GM18526 (cell line): ENCODE data around the gene RALBP1.
A peak's percentile ranks its signal among the peaks of the same experiment; 100 is the strongest.

ENCODE experiments used
- POLR2A ChIP-seq: IDR thresholded peaks from 3 replicates; pipeline ENCODE4 v1.6.1; 2011; ENCODE audit not compliant: insufficient read length; ENCODE audit errors: extremely low read depth

The RALBP1 gene

GRCh38 chr18:9474983-9475642, at the start of gene RALBP1:
RALBP1 (plus strand) TSS chr18:9475513; CDS start chr18:9513046, 37,533 bp downstream.
- TF ChIP-seq POLR2A: peak; percentile 90

DNA sequence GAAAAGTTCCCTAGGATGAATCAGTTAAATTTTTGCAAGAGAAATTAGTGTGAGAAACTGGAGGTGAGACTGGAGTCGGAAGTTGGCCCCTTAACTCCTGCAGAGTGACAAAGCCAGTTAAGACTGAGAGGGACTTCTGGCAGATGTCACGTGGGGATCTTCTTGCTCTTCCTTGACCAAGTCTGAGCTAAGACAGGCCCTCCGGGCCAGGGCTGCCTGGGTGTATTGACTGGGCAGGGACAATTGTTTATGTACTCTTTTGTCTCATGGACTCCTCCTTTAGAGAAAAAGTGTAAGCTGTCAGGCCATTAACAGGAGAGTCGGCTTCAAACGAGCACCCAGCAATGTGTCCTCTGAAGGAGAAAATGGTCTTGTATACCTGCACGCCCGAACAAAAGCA, 48.6 kb upstream of the RALBP1 start:
- no peak for TF ChIP-seq POLR2A

GRCh38 chr18:9428301-9428706, 47.0 kb upstream of the RALBP1 start:
- TF ChIP-seq POLR2A: no peak

- no peak for TF ChIP-seq POLR2A
These were observed 46.3 kb upstream of the RALBP1 start for GRCh38 chr18:9428862-9429661.

- TF ChIP-seq POLR2A: no peak
These were observed 45.7 kb upstream of the RALBP1 start for GRCh38 chr18:9429662-9429993.

DNA sequence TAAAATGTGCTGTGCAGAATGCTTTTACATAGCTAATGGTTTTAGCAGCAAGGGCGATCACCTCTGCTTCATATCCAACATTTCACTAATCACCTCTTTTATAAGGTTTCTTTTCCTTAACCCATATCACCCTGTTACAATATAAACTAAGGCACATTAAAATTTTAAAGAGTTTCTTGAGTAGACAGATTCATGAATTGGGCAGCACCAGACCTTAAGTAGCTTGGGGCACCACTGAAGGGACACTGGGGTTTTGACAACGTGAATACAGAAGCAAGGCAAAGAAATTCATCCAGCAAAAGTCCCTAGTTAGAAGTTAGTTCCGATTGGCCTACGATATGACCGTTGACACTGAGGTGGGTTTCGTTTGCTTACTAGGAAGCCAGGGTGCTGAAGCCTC, 44.0 kb upstream of the RALBP1 start:
- TF ChIP-seq POLR2A: no peak

DNA sequence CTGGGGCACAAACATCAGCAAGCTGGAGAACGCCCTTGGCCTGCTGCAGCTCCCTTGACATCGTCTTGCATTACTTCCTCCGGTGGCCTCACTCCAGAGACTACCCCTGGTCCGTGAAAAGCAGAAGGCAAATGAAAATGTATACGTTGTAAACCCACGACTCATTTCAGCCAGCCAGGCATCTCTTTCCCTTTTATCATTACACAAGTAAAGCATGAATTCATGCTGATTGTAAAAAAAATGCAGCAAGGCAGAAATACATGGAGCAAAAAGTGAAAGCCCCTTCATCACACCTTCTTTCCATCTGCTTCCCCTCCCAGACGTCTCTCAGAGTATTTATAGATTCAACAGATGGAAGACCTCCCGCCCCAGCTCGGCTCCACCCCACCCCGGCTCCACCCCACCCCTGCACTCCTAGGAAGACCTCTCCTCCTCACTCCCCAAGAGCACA, 41.6 kb upstream of the RALBP1 start:
- TF ChIP-seq POLR2A: no peak

DNA sequence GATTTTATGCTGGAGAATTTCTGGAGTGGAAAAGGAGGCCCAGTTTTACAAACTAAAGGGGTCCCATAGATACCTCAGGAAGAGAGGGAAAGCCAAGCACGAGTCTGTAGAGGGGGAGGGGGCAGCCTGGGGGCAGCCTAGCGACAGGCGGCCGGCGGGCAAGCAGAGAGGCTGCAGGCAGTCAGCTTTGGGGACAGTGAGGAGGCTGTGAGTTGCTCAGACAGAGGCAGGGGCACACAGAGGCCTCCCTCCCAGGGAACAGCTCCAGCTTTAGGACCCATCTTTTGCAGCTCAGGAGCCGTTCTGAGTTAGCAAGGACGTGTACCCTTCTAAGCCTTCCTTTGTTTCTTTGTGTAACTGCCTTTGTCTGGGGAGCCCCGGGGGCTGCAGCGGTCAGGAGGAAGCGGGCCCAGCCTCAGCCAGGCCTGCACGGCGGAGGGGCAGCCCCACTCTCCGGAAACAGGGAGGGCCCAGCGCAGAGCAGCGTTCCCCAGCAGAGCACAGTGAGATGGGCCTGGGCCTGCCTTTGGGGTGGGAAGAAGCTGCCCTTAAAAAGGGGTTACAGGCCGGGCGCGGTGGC, 41.1 kb upstream of the RALBP1 start:
- TF ChIP-seq POLR2A: no peak

- TF ChIP-seq POLR2A: no peak
These were observed 40.3 kb upstream of the RALBP1 start for GRCh38 chr18:9435041-9435440.

DNA sequence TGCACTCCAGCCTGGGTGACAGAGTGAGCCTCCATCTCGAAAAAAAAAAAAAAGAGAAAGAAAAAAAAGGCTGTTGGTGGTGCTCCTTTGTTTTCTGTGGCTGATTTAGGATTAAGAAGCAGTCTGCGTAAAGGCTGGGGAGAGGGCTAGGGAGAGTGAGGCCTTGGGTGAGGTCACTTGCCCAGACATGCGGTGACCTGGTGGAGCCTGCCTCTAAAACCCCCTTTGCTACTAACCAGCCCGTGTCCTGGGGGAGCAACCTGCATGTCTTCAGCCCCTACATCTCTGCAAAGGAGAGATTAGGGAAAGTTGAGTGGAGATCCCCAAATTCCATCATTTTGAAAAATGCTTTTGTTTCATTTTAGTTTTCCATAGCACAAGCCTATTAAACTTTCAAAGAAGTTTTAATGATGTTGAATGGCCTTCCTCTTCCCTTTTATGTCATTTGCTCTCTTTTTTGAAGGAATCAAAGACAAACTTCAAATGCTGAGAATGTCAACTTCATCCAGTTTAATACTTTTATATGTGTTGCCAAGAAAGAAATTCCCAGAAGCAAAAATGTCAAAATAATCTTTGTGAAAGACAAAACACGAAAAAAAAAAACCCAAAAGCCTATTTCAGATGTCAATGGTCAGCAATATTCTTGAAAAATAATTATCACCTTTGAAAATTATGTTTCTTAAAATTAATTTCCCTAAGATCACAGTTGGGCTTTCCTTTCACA, 38.9 kb upstream of the RALBP1 start:
- TF ChIP-seq POLR2A: no peak

GRCh38 chr18:9437021-9437437, 38.3 kb upstream of the RALBP1 start:
- TF ChIP-seq POLR2A: no peak

DNA sequence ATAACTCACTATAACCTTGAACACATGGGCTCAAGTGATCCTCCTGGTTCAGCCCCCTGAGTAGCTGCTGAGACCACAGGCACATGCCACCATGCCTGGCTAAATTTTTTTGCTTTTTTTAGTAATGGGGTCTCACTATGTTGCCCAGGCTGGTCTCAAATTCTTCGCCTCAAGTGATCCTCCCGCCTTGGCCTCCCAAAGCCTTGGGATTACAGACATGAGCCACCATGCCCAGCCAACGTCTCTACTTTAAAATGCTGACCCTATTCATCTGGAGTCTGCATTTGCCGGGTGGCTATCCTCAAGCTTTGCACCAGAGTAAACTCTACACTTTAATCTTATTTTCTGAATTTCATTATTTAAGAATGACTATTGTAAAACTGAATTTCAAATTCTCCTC, 37.6 kb upstream of the RALBP1 start:
- TF ChIP-seq POLR2A: no peak

DNA sequence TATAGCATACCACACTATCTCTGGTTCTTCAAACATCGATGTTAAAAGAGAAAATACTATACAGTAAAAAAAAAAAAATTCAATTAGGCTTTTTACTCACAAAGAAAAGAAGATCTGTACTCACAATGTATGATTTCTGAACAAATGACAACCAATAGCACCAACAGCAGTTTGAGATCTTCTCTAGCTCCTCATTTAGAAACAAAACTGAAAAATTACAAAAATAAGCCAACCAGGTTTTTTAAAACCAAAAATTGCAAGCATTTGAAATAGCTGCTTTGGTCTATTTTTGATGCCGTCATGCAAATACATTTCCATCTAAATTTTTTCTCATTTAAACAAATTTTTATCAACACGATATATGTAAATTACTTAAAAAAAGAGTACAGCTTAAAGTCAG, 34.3 kb upstream of the RALBP1 start:
- TF ChIP-seq POLR2A: no peak

DNA sequence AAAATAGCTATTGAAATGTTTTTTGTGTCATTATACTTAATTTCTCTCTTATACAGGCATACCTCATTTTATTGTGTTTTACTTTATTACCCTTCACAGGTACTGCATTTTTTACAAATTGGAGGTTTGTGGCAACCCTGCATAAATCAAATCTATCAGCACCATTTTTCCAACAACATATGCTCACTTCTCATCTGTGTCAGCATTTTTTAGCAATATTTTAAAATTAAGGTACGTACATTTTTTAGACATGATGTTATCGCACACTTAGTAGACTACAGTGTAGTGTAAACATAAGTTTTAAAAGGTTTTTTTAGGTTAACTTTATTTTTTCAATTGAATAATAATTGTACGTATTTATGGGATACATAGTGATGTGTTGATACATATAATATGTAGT, 30.8 kb upstream of the RALBP1 start:
- TF ChIP-seq POLR2A: no peak

DNA sequence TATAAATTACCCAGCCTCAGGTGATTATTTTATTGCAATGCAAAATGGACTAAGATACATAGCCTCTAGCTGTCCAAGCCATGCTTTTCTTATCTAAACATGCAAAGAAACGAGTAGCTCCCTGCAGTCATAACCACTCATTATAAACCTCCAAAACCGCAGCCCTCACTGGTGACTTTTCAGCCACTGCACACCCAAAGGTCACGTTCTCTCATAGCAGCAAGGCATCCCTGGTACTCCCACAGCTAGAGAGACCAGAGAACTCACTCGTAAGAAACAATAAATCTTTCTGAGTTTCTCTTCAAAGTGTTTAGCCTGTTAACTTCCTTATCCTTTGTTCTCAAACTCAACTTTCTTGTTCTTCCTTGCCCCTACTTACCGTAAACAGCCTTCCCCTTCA, 28.5 kb upstream of the RALBP1 start:
- TF ChIP-seq POLR2A: no peak

DNA sequence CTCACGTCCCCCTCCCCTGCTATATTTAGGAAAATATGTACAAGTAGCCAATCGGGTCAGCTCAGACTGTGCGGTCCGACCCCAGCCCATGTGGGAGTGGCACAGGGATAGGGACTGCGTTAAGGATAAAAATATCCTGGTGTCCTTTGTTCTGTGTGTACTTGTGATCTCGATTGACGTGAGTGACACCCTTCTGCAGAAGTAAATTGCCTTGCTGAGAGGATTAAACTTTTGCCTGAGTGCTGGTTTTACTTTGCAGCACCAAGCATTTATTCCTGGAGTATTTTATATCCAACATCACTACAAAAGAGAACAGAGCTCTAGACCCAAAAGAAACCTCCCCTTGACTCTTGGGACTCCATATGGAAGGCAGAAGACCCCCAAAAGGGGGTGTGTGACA, 28.0 kb upstream of the RALBP1 start:
- TF ChIP-seq POLR2A: no peak
